Measurements from ENCODE around the gene CPS1.

The CPS1 gene

DNA sequence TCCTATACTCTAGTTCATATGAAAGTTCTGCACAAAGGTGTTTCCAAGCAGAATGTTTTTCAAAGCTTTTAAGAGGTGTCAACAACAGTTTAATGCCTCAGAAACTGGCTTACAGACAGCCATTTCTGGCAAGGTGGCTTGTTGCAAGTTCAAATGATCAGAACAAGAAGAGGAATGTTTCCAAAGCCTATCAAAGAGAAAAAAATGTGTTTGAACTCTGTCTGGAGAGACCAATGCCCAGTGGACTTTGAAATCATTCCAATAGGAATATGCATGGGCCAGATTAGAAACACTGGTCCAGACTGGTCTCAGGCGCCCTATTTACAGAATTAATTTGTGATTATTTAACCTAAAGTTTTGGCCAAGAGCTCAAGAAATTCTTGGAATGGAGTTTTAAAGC is 106.2 kb downstream of the CPS1 start:
- H3K9me3 ChIP-seq (ENCODE audit: control insufficient read depth in 2 of 2, low read length in 2 of 2): no peaks in the 10 kb centered on the region
- no peak overlapping the region for H3K4me3 ChIP-seq (ENCODE audit: low read length in 2 of 2)
- H3K4me1 ChIP-seq (ENCODE audit: control insufficient read depth in 2 of 2, insufficient read depth in 2 of 2, low read length in 2 of 2): no peaks in the 10 kb centered on the region
- no peak overlapping the region for H3K27ac ChIP-seq (ENCODE audit: low read depth in 2 of 2, low read length in 2 of 2)
- no peaks in the 10 kb centered on the region for H3K27me3 ChIP-seq (ENCODE audit: control insufficient read depth in 2 of 2, insufficient read depth in 2 of 2, low read length in 2 of 2)
- H3K36me3 ChIP-seq (ENCODE audit: control insufficient read depth in 2 of 2, insufficient read depth in 2 of 2, low read length in 2 of 2): no peaks in the 10 kb centered on the region
- H3K9ac ChIP-seq (ENCODE audit: low read depth in 1 of 2, low read length in 2 of 2): no peak overlapping the region

DNA sequence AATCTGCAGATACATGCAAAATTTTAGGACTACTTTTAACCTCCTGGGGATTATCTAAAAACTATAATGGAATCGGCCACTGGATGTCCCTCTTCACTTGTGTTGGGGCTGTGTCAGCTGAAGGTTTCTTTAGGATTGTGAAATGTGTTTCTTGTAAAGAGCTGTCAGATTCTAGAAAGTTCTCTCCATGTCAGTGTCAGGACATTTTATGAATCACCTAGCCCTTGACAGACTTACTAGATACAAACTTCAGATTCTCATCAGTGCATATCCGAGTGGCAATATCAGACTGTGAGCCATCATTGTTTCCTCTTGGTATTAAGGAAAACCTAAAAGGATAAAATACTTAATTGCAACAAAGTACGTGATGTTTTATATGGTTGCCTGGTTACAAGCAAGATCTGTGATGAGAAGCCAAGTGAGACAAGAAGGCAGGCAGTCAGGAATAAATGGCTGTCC is 107.3 kb downstream of the CPS1 start:
- H3K9ac ChIP-seq (ENCODE audit: low read depth in 1 of 2, low read length in 2 of 2): no peak overlapping the region
- no peak overlapping the region for H3K4me3 ChIP-seq (ENCODE audit: low read length in 2 of 2)
- no peaks in the 10 kb centered on the region for H3K9me3 ChIP-seq (ENCODE audit: control insufficient read depth in 2 of 2, low read length in 2 of 2)
- no peaks in the 10 kb centered on the region for H3K27me3 ChIP-seq (ENCODE audit: control insufficient read depth in 2 of 2, insufficient read depth in 2 of 2, low read length in 2 of 2)
- no peaks in the 10 kb centered on the region for H3K4me1 ChIP-seq (ENCODE audit: control insufficient read depth in 2 of 2, insufficient read depth in 2 of 2, low read length in 2 of 2)
- no peaks in the 10 kb centered on the region for H3K36me3 ChIP-seq (ENCODE audit: control insufficient read depth in 2 of 2, insufficient read depth in 2 of 2, low read length in 2 of 2)
- no peak overlapping the region for H3K27ac ChIP-seq (ENCODE audit: low read depth in 2 of 2, low read length in 2 of 2)

DNA sequence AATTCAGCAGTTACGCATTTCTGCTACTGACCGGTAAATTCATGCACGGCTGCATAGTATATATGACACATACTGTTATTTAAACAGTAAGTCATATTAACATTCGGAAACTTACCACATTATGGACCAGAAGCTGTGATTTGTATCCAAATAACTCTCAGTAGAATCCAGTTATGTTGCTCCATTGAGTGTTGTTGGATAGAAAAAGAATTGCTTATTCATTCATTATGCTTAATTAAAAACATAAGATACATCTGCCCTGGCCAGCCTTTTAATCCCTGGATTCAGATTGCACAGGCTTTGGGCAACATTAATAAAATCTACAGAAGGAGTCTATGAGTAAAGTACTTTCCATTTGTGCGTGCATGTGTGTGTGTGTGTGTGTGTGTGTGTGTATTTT is 111.3 kb downstream of the CPS1 start:
- Histone ChIP-seq H3K36me3 (ENCODE audit: control insufficient read depth in 2 of 2, insufficient read depth in 2 of 2, low read length in 2 of 2) (no peaks in the 10 kb centered on the region), H3K27ac (ENCODE audit: low read depth in 2 of 2, low read length in 2 of 2) (no peak overlapping the region), H3K4me3 (ENCODE audit: low read length in 2 of 2) (no peak overlapping the region), H3K4me1 (ENCODE audit: control insufficient read depth in 2 of 2, insufficient read depth in 2 of 2, low read length in 2 of 2) (no peaks in the 10 kb centered on the region), H3K27me3 (ENCODE audit: control insufficient read depth in 2 of 2, insufficient read depth in 2 of 2, low read length in 2 of 2) (no peaks in the 10 kb centered on the region), H3K9me3 (ENCODE audit: control insufficient read depth in 2 of 2, low read length in 2 of 2) (no peaks in the 10 kb centered on the region), H3K9ac (ENCODE audit: low read depth in 1 of 2, low read length in 2 of 2) (no peak overlapping the region)

DNA sequence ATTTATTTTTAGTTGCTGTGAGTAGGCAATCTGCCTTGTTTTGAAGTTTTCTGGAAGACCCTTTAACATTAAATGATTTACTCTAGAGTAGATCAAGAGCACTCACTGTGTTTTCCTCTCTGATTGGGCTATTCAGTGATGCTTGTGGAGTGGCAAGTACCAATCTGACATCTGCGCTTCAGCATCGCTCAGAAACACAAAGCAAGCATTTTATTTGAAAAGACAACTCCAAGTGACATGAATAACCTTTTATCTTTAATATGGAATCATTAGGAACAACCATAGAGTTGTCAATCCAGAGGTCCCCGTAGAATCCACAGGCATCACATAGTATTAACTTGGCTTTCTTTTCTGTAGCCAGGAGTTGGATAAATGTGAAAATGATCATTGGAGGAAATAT is 114.7 kb downstream of the CPS1 start:
- no peak overlapping the region for H3K4me3 ChIP-seq (ENCODE audit: low read length in 2 of 2)
- H3K4me1 ChIP-seq (ENCODE audit: control insufficient read depth in 2 of 2, insufficient read depth in 2 of 2, low read length in 2 of 2): no peaks in the 10 kb centered on the region
- no peaks in the 10 kb centered on the region for H3K9me3 ChIP-seq (ENCODE audit: control insufficient read depth in 2 of 2, low read length in 2 of 2)
- H3K36me3 ChIP-seq (ENCODE audit: control insufficient read depth in 2 of 2, insufficient read depth in 2 of 2, low read length in 2 of 2): no peaks in the 10 kb centered on the region
- no peak overlapping the region for H3K27ac ChIP-seq (ENCODE audit: low read depth in 2 of 2, low read length in 2 of 2)
- no peaks in the 10 kb centered on the region for H3K27me3 ChIP-seq (ENCODE audit: control insufficient read depth in 2 of 2, insufficient read depth in 2 of 2, low read length in 2 of 2)
- H3K9ac ChIP-seq (ENCODE audit: low read depth in 1 of 2, low read length in 2 of 2): no peak overlapping the region

DNA sequence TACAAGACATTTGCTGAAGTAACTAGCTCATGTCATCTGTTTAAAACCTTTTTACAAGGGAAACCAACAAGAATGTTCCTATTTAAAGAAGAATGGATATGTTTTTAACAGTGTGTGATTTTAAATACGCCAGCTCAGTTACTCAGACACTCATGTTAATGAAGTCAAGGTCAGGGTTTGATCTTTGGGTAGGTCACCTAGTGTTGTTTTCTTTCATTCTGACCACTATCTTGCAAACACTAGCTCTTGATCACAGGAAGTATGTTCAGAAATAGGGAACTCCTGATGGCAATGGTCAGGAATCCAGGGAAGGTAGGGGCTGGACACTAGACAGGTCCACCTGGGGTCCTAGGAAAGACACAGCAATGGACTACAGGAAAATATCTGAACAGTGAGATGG is 116.7 kb downstream of the CPS1 start:
- Histone ChIP-seq H3K4me1 (ENCODE audit: control insufficient read depth in 2 of 2, insufficient read depth in 2 of 2, low read length in 2 of 2) (no peaks in the 10 kb centered on the region), H3K27me3 (ENCODE audit: control insufficient read depth in 2 of 2, insufficient read depth in 2 of 2, low read length in 2 of 2) (no peaks in the 10 kb centered on the region), H3K9me3 (ENCODE audit: control insufficient read depth in 2 of 2, low read length in 2 of 2) (no peaks in the 10 kb centered on the region), H3K4me3 (ENCODE audit: low read length in 2 of 2) (no peak overlapping the region), H3K36me3 (ENCODE audit: control insufficient read depth in 2 of 2, insufficient read depth in 2 of 2, low read length in 2 of 2) (no peaks in the 10 kb centered on the region), H3K9ac (ENCODE audit: low read depth in 1 of 2, low read length in 2 of 2) (no peak overlapping the region), H3K27ac (ENCODE audit: low read depth in 2 of 2, low read length in 2 of 2) (no peak overlapping the region)

DNA sequence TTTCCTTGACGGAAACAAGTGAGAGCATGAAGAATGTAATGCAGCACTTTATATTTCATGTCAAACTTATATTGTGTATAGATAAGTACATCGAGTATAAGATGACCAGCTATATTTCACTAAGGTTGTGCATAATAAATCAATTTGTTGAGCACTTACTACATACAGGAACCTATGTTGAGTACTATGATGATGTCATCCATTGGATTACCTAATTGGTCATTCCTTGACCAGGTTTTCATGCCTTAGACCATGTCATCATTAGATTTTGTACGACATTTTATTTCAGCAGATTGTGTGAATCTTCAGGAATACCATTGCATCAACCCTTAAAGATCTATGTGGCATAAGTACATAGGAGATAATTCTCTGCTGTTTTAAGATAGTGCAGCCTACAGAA is 119.7 kb downstream of the CPS1 start:
- Histone ChIP-seq H3K9me3 (ENCODE audit: control insufficient read depth in 2 of 2, low read length in 2 of 2) (no peaks in the 10 kb centered on the region), H3K36me3 (ENCODE audit: control insufficient read depth in 2 of 2, insufficient read depth in 2 of 2, low read length in 2 of 2) (no peaks in the 10 kb centered on the region), H3K4me1 (ENCODE audit: control insufficient read depth in 2 of 2, insufficient read depth in 2 of 2, low read length in 2 of 2) (no peaks in the 10 kb centered on the region), H3K27ac (ENCODE audit: low read depth in 2 of 2, low read length in 2 of 2) (no peak overlapping the region), H3K27me3 (ENCODE audit: control insufficient read depth in 2 of 2, insufficient read depth in 2 of 2, low read length in 2 of 2) (no peaks in the 10 kb centered on the region), H3K9ac (ENCODE audit: low read depth in 1 of 2, low read length in 2 of 2) (no peak overlapping the region), H3K4me3 (ENCODE audit: low read length in 2 of 2) (no peak overlapping the region)

DNA sequence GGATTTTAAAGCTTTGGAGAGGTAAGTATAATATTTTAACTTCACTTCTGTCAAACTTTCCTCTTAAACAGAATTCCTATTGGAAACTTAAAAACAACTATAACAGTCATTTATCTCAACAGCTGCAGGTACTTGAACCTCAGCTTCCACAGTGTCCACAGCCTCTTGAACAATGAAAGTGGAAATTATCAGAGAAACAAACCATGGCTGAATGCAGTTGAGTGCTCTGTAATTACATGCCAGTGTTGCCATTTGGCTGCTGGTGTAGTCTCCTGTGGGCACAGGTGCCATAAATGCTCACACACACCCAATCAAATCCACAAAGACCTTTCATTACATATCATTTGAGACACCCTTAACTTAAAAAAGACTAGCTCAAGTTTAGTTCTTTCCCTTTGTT is 125.1 kb downstream of the CPS1 start:
- no peak overlapping the region for H3K9ac ChIP-seq (ENCODE audit: low read depth in 1 of 2, low read length in 2 of 2)
- H3K9me3 ChIP-seq (ENCODE audit: control insufficient read depth in 2 of 2, low read length in 2 of 2): no peaks in the 10 kb centered on the region
- no peaks in the 10 kb centered on the region for H3K36me3 ChIP-seq (ENCODE audit: control insufficient read depth in 2 of 2, insufficient read depth in 2 of 2, low read length in 2 of 2)
- H3K4me3 ChIP-seq (ENCODE audit: low read length in 2 of 2): no peak overlapping the region
- H3K27ac ChIP-seq (ENCODE audit: low read depth in 2 of 2, low read length in 2 of 2): no peak overlapping the region
- no peaks in the 10 kb centered on the region for H3K27me3 ChIP-seq (ENCODE audit: control insufficient read depth in 2 of 2, insufficient read depth in 2 of 2, low read length in 2 of 2)
- no peaks in the 10 kb centered on the region for H3K4me1 ChIP-seq (ENCODE audit: control insufficient read depth in 2 of 2, insufficient read depth in 2 of 2, low read length in 2 of 2)

DNA sequence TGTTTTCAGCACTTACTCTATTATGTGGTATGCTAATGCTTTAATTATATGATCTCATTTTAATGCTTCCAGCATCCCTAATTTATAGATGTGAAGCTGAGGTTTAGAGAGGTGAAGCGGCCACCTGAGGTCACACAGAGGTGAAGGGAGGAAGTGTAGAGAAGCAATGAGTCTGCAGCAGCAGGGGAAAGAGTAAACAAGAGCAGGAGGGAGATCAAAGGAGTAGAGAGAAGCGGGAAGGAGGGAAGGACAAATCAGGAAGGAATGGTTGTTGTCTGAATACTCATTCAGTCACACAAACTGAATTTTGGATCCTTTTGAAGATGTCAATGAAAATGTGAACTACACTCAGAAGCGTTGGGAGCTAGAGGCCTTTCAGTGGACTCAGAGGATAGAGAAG is 130.0 kb downstream of the CPS1 start:
- Histone ChIP-seq H3K4me1 (ENCODE audit: control insufficient read depth in 2 of 2, insufficient read depth in 2 of 2, low read length in 2 of 2) (no peaks in the 10 kb centered on the region), H3K9ac (ENCODE audit: low read depth in 1 of 2, low read length in 2 of 2) (no peak overlapping the region), H3K9me3 (ENCODE audit: control insufficient read depth in 2 of 2, low read length in 2 of 2) (no peaks in the 10 kb centered on the region), H3K36me3 (ENCODE audit: control insufficient read depth in 2 of 2, insufficient read depth in 2 of 2, low read length in 2 of 2) (no peaks in the 10 kb centered on the region), H3K27me3 (ENCODE audit: control insufficient read depth in 2 of 2, insufficient read depth in 2 of 2, low read length in 2 of 2) (no peaks in the 10 kb centered on the region), H3K4me3 (ENCODE audit: low read length in 2 of 2) (no peak overlapping the region), H3K27ac (ENCODE audit: low read depth in 2 of 2, low read length in 2 of 2) (no peak overlapping the region)

DNA sequence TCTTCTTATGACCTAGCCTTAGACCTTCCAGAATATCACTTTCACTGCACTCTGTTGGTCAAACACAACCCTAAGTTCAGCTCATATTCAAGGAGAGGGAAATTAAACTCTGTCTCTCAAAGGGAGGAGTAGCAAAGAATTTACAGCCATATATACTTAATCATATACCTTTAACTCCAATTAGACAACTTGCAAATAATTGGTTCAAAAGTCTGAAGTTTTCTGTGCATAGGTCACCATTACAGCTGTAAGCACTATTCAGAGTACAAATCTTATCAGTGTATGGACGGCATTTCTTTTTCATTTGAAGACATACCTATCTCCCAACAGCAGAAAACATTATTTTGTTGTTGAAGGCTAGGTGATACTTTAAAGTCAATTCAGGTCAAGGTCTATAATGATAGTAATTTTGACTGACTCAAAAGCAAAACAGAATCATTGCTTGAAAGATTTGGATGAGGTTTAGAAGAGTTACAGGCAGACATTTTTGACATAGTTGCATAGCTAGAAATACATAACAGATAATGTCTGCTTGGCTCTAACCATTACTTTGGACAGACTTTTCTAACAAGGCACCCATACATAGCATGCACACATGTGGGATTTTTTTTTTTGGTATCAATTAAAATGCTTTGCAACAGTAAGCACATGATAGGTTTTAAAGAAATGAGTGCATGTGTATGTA is 131.5 kb downstream of the CPS1 start:
- no peaks in the 10 kb centered on the region for H3K27me3 ChIP-seq (ENCODE audit: control insufficient read depth in 2 of 2, insufficient read depth in 2 of 2, low read length in 2 of 2)
- H3K36me3 ChIP-seq (ENCODE audit: control insufficient read depth in 2 of 2, insufficient read depth in 2 of 2, low read length in 2 of 2): no peaks in the 10 kb centered on the region
- no peak overlapping the region for H3K27ac ChIP-seq (ENCODE audit: low read depth in 2 of 2, low read length in 2 of 2)
- no peaks in the 10 kb centered on the region for H3K4me1 ChIP-seq (ENCODE audit: control insufficient read depth in 2 of 2, insufficient read depth in 2 of 2, low read length in 2 of 2)
- no peak overlapping the region for H3K4me3 ChIP-seq (ENCODE audit: low read length in 2 of 2)
- no peak overlapping the region for H3K9ac ChIP-seq (ENCODE audit: low read depth in 1 of 2, low read length in 2 of 2)
- no peaks in the 10 kb centered on the region for H3K9me3 ChIP-seq (ENCODE audit: control insufficient read depth in 2 of 2, low read length in 2 of 2)

DNA sequence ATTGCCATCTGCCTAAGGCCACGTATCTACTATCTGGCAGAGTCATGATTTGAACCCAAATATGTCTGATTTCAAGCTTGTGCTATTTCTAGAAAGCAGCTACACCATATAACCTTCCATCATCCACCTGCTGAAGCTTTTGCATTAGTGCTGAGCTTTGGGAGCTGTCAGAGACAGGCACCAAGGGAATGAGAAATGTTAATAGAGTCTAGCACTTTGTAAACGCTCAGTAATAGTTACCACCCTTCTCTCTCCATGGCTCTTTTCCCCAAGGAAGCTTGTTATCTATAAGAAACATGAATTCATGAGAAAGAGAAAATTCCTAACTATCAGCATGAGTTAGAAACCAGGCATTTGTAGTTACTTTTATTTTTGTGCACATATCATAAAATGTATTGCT is 151.5 kb downstream of the CPS1 start:
- Histone ChIP-seq H3K9me3 (ENCODE audit: control insufficient read depth in 2 of 2, low read length in 2 of 2) (peaks cover 0 to 1% of the 10 kb centered on the region in 2 donors), H3K9ac (ENCODE audit: low read depth in 1 of 2, low read length in 2 of 2) (no peak overlapping the region), H3K27ac (ENCODE audit: low read depth in 2 of 2, low read length in 2 of 2) (no peak overlapping the region), H3K4me3 (ENCODE audit: low read length in 2 of 2) (no peak overlapping the region), H3K27me3 (ENCODE audit: control insufficient read depth in 2 of 2, insufficient read depth in 2 of 2, low read length in 2 of 2) (no peaks in the 10 kb centered on the region), H3K36me3 (ENCODE audit: control insufficient read depth in 2 of 2, insufficient read depth in 2 of 2, low read length in 2 of 2) (no peaks in the 10 kb centered on the region), H3K4me1 (ENCODE audit: control insufficient read depth in 2 of 2, insufficient read depth in 2 of 2, low read length in 2 of 2) (no peaks in the 10 kb centered on the region)

DNA sequence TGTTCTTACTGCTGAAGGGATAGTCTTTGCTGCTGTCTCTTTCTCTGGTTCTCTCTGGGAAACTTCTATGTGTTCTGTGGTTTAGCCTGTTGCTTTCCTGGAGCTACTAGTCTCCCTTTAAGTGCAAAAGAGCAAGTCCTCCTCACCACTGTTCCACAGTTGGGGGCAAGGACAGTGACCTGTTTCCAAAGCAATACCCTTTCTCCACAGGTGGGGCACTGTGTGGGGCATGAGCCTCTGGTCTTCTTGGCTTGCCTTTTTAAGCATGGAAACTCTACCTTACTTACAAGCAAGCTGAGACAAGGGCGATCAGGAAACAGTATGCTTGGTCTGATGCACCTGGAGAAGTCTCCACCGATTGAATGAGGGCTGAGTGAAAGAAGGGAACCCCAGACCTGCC is 156.7 kb downstream of the CPS1 start:
- Histone ChIP-seq H3K36me3 (ENCODE audit: control insufficient read depth in 2 of 2, insufficient read depth in 2 of 2, low read length in 2 of 2) (no peaks in the 10 kb centered on the region), H3K27me3 (ENCODE audit: control insufficient read depth in 2 of 2, insufficient read depth in 2 of 2, low read length in 2 of 2) (no peaks in the 10 kb centered on the region)

More for the DNA sequence above, 156.7 kb downstream of the CPS1 start:
- Histone ChIP-seq H3K27ac (ENCODE audit: low read depth in 2 of 2, low read length in 2 of 2) (no peak overlapping the region), H3K4me3 (ENCODE audit: low read length in 2 of 2) (no peak overlapping the region), H3K9me3 (ENCODE audit: control insufficient read depth in 2 of 2, low read length in 2 of 2) (peaks cover 0 to 3% of the 10 kb centered on the region in 2 donors), H3K9ac (ENCODE audit: low read depth in 1 of 2, low read length in 2 of 2) (no peak overlapping the region), H3K4me1 (ENCODE audit: control insufficient read depth in 2 of 2, insufficient read depth in 2 of 2, low read length in 2 of 2) (no peaks in the 10 kb centered on the region)
